Bronchial epithelial cell (primary cell): ENCODE results near the gene RAI1. TPM values are rescaled to one million over a fixed set of nuclear protein-coding genes. Genes with fewer than 3 reads are reported as not detected.

ENCODE experiments used
- DNase-seq: peaks from one replicate; pipeline ENCODE4 v3.0.0-alpha.2; 2010; ENCODE audit warnings: low read depth
- FAIRE-seq: peaks from 2 replicates; lab custom pipeline; 2011; peaks lifted over from hg19 to GRCh38; lab: Jason Lieb, UNC
- H3K27me3 ChIP-seq: 2 replicates; pipeline ENCODE4 v1.5.1; 2011; ENCODE audit warnings: low read length; ENCODE audit not compliant: control insufficient read depth, insufficient read depth
- H3K36me3 ChIP-seq: 2 replicates; pipeline ENCODE4 v1.5.1; 2011; ENCODE audit warnings: low read length; ENCODE audit not compliant: control insufficient read depth, insufficient read depth
- H3K4me3 ChIP-seq: 2 replicates; pipeline ENCODE4 v1.5.1; 2011; ENCODE audit warnings: mild to moderate bottlenecking, low read depth, low read length, control low read depth
- CTCF ChIP-seq: IDR thresholded peaks from 2 replicates; pipeline ENCODE4 v1.5.1; 2011; ENCODE audit warnings: mild to moderate bottlenecking, moderate library complexity, low read length, control low read depth, inconsistent platforms; ENCODE audit not compliant: insufficient read depth, severe bottlenecking
- total RNA-seq: library from RNA; depleted of rRNA; stranded (reverse); fragments of >200 nt; gene quantifications from 2 replicates; pipeline ENCODE4 v1.2.1, GENCODE V29; 2014

The RAI1 gene
- total RNA-seq, 1 donor from 2014 or later = 7.4 TPM

GRCh38 chr17:17837966-17838962, 157.0 kb downstream of the RAI1 start:
- H3K4me3 ChIP-seq = no peak overlapping the region
- TF ChIP-seq CTCF = no peak
- DNase-seq (peak; percentile 55), FAIRE-seq (no peak)
- no peaks in the 10 kb centered on the region for H3K27me3 ChIP-seq
- H3K36me3 ChIP-seq = peaks cover 11% of the 10 kb centered on the region

- DNase-seq (peak; percentile 79), FAIRE-seq (no peak)
- TF ChIP-seq CTCF = no peak
These were observed 158.8 kb downstream of the RAI1 start for GRCh38 chr17:17839791-17840707.

DNA sequence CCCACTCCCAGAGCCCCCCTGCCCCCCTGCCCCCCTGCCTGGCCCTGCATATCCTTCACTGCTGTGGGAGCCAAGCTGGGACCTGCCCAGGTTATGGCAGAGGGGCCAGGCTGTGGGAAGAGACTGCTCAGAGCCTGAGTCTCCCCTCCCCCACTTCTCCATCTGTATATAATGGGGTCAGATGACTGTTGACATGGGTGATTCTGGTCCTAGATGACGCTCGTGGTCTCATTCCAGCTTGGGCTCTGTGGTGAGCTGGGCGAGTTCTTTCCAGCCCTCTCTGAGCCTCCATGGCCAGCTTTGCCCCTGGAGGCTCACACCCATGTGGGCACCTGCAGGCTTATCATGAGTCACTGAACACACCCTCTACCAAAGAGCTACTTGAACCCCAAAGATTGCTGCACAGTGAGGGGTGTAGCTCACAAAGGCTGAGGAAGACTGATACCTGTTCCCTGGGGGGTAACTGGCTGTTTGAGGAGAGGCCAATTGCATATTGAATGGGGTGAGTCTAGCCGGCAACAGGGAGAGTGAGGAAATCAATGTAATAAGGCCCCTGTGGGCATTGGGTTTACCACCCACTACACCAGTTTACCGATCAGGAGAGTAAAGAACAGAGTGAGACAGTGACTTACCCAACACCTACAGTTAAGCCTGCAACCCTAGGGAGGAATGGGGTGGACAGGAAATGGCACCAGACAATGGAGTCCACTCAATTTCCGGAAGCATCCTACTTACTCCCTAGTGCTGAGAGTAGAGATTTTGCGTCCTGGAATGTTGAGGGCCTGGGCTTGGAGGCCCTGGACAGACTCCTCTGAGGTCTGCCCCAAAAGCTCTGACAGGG, 159.7 kb downstream of the RAI1 start:
- Histone ChIP-seq H3K36me3 (no peaks in the 10 kb centered on the region), H3K27me3 (no peaks in the 10 kb centered on the region), H3K4me3 (no peak overlapping the region)
- no peak for TF ChIP-seq CTCF
- peak; percentile 98 for FAIRE-seq
- peak; percentile 90 for DNase-seq

More at GRCh38 chr17:17839791-17840707, 158.8 kb downstream of the RAI1 start:
- Histone ChIP-seq H3K36me3 (peaks cover 7% of the 10 kb centered on the region), H3K27me3 (no peaks in the 10 kb centered on the region), H3K4me3 (peak overlapping the region; percentile 16)

DNA sequence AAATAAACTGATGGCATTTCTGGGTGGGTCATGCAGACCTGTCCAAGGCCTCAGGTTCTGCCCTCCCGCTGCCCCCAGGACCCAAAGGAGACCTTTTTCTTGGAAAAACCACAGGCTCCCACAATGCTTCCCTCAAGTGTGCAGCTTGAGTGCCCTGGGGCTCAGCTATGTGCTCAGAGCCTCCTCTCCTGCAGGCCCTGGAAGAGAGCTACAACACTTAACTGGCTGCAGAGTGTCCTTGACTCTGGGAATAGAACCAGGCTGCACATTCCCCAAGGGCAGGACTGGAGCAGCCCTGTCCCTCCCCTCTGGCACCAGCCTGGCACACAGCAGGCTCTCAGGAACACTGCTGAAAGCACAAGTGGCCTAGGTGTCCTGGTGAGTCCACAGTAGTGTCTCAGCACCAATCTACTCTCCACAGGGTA, 160.4 kb downstream of the RAI1 start:
- no peaks in the 10 kb centered on the region for H3K36me3 ChIP-seq
- FAIRE-seq (peak; percentile 73), DNase-seq (no peak)
- no peaks in the 10 kb centered on the region for H3K27me3 ChIP-seq
- H3K4me3 ChIP-seq = no peak overlapping the region
- TF ChIP-seq CTCF = no peak
